GM18861 (cell line): Measurements from ENCODE around the gene PGM5.
A peak's percentile ranks its signal among the peaks of the same experiment; 100 is the strongest.

Experiments
- ATAC-seq: cut with Tn5 transposase; IDR thresholded peaks from one replicate; pipeline ENCODE4 v1.9.1; 2021; ENCODE audit not compliant: unreplicated experiment

The PGM5 gene

GRCh38 chr9:68532131-68532530 is 175.7 kb downstream of the PGM5 start:
- no peak for ATAC-seq

- ATAC-seq: no peak
Measured at GRCh38 chr9:68533678-68534077, 177.3 kb downstream of the PGM5 start.

GRCh38 chr9:68536876-68537615 is 180.6 kb downstream of the PGM5 start:
- no peak for ATAC-seq

- no peak for ATAC-seq
Measured at GRCh38 chr9:68537616-68537880, 181.1 kb downstream of the PGM5 start.

GRCh38 chr9:68538200-68538599 is 181.8 kb downstream of the PGM5 start:
- no peak for ATAC-seq

- ATAC-seq: no peak
Measured at GRCh38 chr9:68540712-68541535, 184.5 kb downstream of the PGM5 start, which contains the start of gene TMEM252. TMEM252 (minus strand) TSS chr9:68540883; CDS start chr9:68540814, 69 bp downstream.

- no peak for ATAC-seq
Measured at GRCh38 chr9:68541568-68541967, 185.2 kb downstream of the PGM5 start.

GRCh38 chr9:68545033-68545705 is 188.8 kb downstream of the PGM5 start:
- no peak for ATAC-seq

GRCh38 chr9:68546596-68547390 is 190.4 kb downstream of the PGM5 start:
- peak; percentile 75 for ATAC-seq

GRCh38 chr9:68547417-68547816 is 191.0 kb downstream of the PGM5 start:
- ATAC-seq: no peak

GRCh38 chr9:68548241-68548640 is 191.8 kb downstream of the PGM5 start:
- ATAC-seq: no peak

- ATAC-seq: no peak
Measured at GRCh38 chr9:68551191-68551590, 194.8 kb downstream of the PGM5 start.

- no peak for ATAC-seq
Measured at GRCh38 chr9:68552700-68553476, 196.5 kb downstream of the PGM5 start.

- ATAC-seq: no peak
Measured at GRCh38 chr9:68555437-68556150, 199.2 kb downstream of the PGM5 start.

- ATAC-seq: no peak
Measured at GRCh38 chr9:68558545-68558944, 202.1 kb downstream of the PGM5 start.

- ATAC-seq: no peak
Measured at GRCh38 chr9:68560071-68560844, 203.8 kb downstream of the PGM5 start.

GRCh38 chr9:68562461-68562860 is 206.1 kb downstream of the PGM5 start:
- ATAC-seq: no peak

- ATAC-seq: no peak
Measured at GRCh38 chr9:68567565-68567964, 211.2 kb downstream of the PGM5 start.

- no peak for ATAC-seq
Measured at GRCh38 chr9:68574150-68574549, 217.7 kb downstream of the PGM5 start.
